DND-41 (cell line): Measurements from ENCODE around the gene ZNF544.
A peak's percentile ranks its signal among the peaks of the same experiment; 100 is the strongest.

Experiments
- EZH2 ChIP-seq: IDR thresholded peaks from 3 replicates; pipeline ENCODE4 v1.6.1; 2012; ENCODE audit warnings: borderline replicate concordance, low read depth, mild to moderate bottlenecking, moderate library complexity, low read length, inconsistent platforms; ENCODE audit not compliant: severe bottlenecking
- TF ChIP-seq, protein P1 (sequence below): IDR thresholded peaks from 2 replicates; pipeline ENCODE4 v1.5.1; 2012; ENCODE audit warnings: borderline replicate concordance, low read length, moderate library complexity, mild to moderate bottlenecking; ENCODE audit not compliant: poor library complexity, severe bottlenecking; ENCODE audit errors: extremely low read depth

GRCh38 chr19:58228585-58229254 is at the start of gene ZNF544:
- TF ChIP-seq, protein P1, sequence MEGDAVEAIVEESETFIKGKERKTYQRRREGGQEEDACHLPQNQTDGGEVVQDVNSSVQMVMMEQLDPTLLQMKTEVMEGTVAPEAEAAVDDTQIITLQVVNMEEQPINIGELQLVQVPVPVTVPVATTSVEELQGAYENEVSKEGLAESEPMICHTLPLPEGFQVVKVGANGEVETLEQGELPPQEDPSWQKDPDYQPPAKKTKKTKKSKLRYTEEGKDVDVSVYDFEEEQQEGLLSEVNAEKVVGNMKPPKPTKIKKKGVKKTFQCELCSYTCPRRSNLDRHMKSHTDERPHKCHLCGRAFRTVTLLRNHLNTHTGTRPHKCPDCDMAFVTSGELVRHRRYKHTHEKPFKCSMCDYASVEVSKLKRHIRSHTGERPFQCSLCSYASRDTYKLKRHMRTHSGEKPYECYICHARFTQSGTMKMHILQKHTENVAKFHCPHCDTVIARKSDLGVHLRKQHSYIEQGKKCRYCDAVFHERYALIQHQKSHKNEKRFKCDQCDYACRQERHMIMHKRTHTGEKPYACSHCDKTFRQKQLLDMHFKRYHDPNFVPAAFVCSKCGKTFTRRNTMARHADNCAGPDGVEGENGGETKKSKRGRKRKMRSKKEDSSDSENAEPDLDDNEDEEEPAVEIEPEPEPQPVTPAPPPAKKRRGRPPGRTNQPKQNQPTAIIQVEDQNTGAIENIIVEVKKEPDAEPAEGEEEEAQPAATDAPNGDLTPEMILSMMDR = peak; percentile 26
- no peak for TF ChIP-seq EZH2
